Measurements from ENCODE around the gene CPNE2.
"Not testable (repeated sequence)": the region's sequence is repeated elsewhere in the genome, so short reads cannot be mapped to it uniquely, and the experiment has no call there.

Gene CPNE2

DNA sequence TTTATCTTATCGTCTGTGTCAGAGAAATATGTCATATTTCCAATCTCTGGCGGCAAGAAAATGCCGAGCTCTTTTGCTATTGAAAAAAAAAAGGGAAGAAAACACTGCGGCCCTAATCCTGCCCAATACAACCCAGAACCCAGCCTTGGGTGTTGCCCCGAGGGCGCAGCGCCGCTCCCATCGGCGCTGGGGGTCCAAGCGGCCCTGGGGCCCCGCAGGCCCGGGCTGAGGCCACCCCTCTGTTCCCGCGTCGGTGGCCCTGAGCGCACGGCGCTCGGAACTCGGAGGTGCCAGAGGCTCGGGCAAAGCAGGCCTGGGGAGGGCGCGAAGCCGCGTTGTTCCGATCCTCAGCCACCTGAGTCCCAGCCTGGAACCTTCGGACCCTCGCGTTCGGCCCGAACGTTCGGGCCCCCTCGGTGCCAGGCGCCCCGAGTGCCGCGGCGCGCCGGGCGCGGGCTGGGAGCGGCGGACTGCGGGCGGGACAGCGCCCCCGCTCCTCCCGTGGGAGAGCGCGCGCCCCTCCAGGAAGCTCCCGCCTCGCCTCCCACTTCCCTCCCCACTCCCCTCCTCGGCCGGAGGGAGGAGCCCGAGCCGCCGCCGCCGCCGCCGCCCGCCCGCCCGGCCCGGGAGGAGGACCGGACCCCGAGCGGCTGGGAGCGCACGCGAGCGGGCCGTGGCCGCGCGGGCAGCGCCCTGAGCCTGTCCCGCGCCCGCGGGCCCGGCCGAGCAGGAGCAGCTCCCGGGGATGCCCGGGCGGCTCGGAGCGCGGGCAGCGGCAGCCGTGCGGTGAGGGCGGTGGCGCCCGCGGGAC is at the start of gene CPNE2:
Gene CPNE2, plus strand, starts transcription at position 609 of the 811 bp plus-strand sequence. CDS start 18,160 bp downstream, outside the sequence.
- FAIRE-seq, result no peak

GRCh38 chr16:57043248-57043647 is 49.1 kb upstream of the CPNE2 start:
- no peak for FAIRE-seq

DNA sequence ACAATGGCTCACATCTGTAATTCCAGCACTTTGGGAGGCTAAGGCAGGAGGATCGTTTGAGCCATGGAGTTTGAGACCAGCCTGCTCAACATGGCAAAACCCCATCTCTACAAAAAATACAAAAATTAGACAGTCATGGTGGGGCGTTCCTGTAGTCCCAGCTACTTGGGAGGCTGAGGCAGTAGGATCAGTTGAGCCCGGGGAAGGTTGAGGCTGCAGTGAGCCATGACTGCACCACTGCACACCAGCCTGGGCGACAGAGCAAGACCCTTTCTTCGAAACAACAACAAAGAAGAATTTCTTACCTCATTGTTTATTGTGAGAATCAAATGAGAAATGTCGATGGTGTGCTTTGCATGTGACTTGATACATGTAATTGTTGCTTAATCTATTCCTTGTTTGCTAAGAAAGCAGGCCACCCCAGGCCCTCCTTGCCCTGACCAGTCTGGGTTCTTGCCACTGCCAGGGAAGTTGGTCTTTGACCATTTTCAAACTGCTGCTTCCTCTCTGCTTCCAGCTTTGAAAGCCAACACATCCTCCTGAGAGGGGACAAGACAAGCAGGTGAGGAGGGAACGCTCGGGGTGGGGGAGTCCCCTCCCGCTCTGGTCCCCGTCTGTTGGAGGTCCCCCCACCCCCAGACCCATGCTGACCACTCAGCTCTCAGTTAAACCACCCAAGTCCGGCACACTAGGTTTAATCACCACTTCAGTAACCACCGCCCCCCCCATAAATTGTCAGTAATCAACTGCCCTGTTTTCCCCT is 47.3 kb upstream of the CPNE2 start:
- no peak for FAIRE-seq

DNA sequence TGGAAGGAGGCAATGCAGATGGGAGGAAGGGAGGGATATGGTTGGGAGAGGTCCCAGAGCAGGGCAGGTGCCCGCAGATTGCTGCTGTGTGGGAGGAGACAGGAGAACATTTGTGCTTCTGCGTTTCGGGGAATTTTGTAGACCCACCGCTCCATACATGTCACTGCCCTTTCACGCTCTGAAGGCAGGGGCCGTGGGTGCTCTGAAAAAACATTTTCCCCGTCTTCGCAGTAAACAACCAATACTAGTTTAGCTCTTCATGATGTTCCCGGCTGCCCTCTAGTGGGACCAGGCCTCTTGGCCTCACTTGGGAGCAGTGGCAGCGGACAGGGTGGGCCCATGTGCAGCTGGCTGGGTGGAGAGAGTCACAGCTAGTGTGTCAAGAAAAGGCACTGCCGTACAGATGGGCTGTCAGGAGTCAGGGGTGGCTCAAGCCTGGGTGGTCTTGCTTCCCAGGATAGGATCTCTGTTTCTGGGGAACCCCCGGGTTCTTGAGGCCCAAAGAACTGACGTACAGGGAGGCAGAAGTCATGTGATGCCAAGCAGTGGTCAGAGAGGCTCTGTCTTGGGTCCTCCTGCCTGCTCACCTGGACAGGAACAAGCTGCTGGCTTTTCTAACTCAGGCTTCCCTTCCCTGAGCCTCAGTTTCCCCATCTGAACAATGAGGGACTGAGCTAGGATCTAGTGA is 46.5 kb upstream of the CPNE2 start:
- no peak for FAIRE-seq

DNA sequence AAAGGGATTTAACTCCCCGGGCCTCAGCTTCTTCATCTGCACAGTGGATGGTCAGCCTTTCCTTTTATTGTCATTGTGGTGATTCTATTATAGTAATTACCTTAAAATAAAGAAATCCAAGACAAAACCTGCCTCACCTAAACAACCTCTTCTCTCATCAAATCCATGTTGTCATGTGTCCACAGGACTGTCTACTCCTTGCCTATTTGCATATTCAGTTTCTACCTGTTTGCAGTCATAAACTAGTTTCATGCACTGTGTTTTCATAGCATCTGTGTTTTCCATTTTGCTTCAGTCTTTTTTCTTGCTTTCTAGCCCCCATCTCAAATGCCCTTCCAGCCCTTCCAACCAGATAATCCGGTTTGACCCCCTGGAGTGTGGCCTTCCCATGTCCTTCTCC is 44.3 kb upstream of the CPNE2 start:
- FAIRE-seq, result no peak

DNA sequence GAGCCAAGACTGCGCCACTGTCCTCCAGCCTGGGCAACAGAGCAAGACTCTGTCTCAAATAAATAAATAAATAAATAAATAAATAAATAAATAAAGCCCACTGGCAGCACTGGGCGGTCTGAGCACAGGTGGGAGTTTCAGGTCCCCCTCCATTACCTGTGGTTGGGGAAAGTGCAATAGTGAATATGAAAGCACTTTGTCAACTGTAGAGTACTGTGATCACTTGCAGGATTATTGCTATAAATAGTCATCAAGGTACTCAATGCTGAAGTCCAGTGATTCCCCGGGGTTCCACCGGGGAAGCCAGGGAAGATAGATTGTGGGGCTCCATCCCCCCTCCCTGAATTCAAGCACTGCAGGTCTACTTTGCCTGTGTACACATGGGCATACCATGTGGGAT is 42.7 kb upstream of the CPNE2 start:
- no peak for FAIRE-seq

- no peak for FAIRE-seq
Observed at GRCh38 chr16:57051696-57052228, 40.6 kb upstream of the CPNE2 start.

- FAIRE-seq, result no peak
Observed at GRCh38 chr16:57053206-57053605, 39.2 kb upstream of the CPNE2 start.

GRCh38 chr16:57054338-57054737 is 38.0 kb upstream of the CPNE2 start:
- FAIRE-seq, result no peak

- no peak for FAIRE-seq
Observed at GRCh38 chr16:57054771-57055170, 37.6 kb upstream of the CPNE2 start.

GRCh38 chr16:57055671-57056070 is 36.7 kb upstream of the CPNE2 start:
- FAIRE-seq, result no peak

GRCh38 chr16:57058291-57058861 is 34.0 kb upstream of the CPNE2 start:
- no peak for FAIRE-seq

- no peak for FAIRE-seq
Observed at GRCh38 chr16:57060323-57061083, 31.9 kb upstream of the CPNE2 start.

DNA sequence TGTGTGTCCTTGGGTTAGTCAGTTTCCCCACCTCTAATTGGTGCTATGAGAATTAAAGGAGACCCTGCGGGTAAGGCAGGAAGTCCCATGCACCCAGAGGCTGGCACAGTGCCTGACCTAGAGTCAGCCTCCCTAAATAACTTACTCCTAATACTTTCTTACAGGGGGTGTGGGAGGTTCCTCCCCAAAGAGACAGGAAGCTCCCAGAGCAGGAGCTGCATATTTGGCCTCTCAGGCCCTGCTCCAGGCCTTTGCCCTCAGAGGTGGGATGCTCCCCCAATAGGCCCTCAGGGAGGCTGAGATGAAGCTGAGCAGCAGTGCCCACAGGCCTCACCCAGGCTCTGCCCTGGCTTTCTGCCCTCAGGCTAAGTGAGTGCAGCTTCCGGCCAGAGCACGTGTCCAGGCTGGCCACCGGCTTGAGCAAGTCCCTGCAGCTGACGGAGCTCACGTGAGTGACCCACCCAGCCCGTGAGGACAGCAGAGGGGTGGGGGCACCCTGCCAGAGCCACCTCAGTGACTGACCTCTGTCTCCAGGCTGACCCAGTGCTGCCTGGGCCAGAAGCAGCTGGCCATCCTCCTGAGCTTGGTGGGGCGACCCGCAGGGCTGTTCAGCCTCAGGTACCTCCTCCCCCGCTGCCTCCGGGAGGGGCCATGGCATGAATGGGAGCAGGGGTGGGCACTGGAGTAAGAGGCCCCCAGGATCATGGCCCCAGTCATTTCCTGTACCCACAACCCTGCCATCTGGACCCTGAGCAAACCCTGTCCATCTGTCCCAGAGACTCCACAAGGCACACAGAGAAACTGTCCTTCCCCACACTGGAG is 31.1 kb upstream of the CPNE2 start:
- no peak for FAIRE-seq

- FAIRE-seq, result no peak
Observed at GRCh38 chr16:57062329-57062728, 30.1 kb upstream of the CPNE2 start.

GRCh38 chr16:57063189-57063588 is 29.2 kb upstream of the CPNE2 start:
- not testable (repeated sequence) for FAIRE-seq

GRCh38 chr16:57064995-57065394 is 27.4 kb upstream of the CPNE2 start:
- FAIRE-seq, result no peak

DNA sequence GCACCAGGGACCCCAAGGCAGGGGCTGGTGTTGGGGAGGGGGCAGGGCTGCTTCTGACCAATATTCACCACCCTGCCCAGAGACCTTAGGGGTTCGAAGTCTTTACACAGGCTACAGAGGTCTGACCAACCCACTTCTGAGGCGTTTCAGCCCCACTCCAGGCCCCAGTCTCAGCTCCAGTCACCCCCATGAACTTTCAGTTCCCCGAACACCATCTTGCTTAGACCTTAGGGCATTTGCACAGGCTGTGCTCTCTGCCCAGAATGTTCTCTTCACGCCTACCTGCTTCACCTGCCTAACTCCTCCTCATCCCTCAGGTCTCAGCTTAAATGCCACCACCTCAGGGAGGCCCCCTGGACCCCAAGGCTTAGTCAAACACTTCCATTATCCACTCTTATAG is 25.8 kb upstream of the CPNE2 start:
- FAIRE-seq, result no peak

GRCh38 chr16:57067347-57067746 is 25.0 kb upstream of the CPNE2 start:
- no peak for FAIRE-seq

GRCh38 chr16:57069053-57069452 is 23.3 kb upstream of the CPNE2 start:
- no peak for FAIRE-seq
